Adipocyte (in vitro differentiated cells): ENCODE measurements around the gene GALNT9.

Experiments used
- DNase-seq: peaks from one replicate; pipeline ENCODE4 v3.0.0-alpha.2; 2015; ENCODE audit warnings: low read depth
- H3K27me3 ChIP-seq: replicated peaks from 2 replicates; pipeline ENCODE4 v1.7.0; 2013; ENCODE audit warnings: mild to moderate bottlenecking, low read length, moderate library complexity; ENCODE audit not compliant: control insufficient read depth, insufficient read depth
- H3K36me3 ChIP-seq: 2 replicates; pipeline ENCODE4 v1.7.0; 2013; ENCODE audit warnings: low read length, mild to moderate bottlenecking, moderate library complexity; ENCODE audit not compliant: control insufficient read depth, insufficient read depth, severe bottlenecking
- H3K4me1 ChIP-seq: 2 replicates; pipeline ENCODE4 v1.7.0; 2013; ENCODE audit warnings: mild to moderate bottlenecking, low read length, moderate library complexity; ENCODE audit not compliant: control insufficient read depth, insufficient read depth
- H3K4me3 ChIP-seq: 2 replicates; pipeline ENCODE4 v1.7.0; 2013; ENCODE audit warnings: mild to moderate bottlenecking, low read length, moderate library complexity
- H3K9ac ChIP-seq: 2 replicates; pipeline ENCODE4 v1.7.0; 2013; ENCODE audit warnings: mild to moderate bottlenecking, low read length, moderate library complexity
- H3K9me3 ChIP-seq: 2 replicates; pipeline ENCODE4 v1.7.0; 2013; ENCODE audit warnings: mild to moderate bottlenecking, low read length, moderate library complexity; ENCODE audit not compliant: control insufficient read depth

GALNT9 gene

GRCh38 chr12:132156573-132157325 is 172.6 kb downstream of the GALNT9 start:
- no peak for DNase-seq
- H3K4me1 ChIP-seq = peaks cover 4% of the 10 kb centered on the region
- H3K9ac ChIP-seq = no peak overlapping the region
- H3K36me3 ChIP-seq = peaks cover 18% of the 10 kb centered on the region
- H3K27me3 ChIP-seq = peaks cover 10% of the 10 kb centered on the region
- no peak overlapping the region for H3K4me3 ChIP-seq
- H3K9me3 ChIP-seq = no peaks in the 10 kb centered on the region

DNA sequence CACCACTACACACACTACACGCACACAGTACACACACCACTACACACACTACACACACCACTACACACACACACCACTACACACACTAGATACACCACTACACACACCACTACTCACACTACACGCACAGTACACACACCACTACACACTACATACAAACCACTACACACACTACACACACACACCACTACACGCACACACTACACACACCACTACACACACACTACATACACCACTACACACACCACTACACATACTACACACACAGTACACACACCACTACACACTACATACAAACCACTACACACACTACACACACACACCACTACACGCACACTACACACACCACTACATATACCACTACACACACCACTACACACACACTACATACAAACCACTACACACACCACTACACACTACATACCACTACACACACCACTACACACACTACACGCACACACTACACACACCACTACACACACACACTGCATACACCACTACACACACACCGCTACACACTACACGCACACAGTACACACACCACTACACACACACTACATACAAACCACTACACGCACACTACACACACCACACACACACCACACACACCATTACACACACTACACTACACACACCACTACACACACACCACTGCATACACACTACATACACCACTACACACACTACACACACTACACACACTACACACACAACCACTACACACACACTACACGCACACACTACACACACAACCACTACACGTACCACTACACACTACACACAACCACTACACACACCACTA is 173.4 kb downstream of the GALNT9 start:
- no peak overlapping the region for H3K4me3 ChIP-seq
- peaks cover 4% of the 10 kb centered on the region for H3K4me1 ChIP-seq
- no peak for DNase-seq
- peaks cover 8% of the 10 kb centered on the region for H3K27me3 ChIP-seq
- no peak overlapping the region for H3K9ac ChIP-seq
- peaks cover 20% of the 10 kb centered on the region for H3K36me3 ChIP-seq
- H3K9me3 ChIP-seq = no peaks in the 10 kb centered on the region

DNA sequence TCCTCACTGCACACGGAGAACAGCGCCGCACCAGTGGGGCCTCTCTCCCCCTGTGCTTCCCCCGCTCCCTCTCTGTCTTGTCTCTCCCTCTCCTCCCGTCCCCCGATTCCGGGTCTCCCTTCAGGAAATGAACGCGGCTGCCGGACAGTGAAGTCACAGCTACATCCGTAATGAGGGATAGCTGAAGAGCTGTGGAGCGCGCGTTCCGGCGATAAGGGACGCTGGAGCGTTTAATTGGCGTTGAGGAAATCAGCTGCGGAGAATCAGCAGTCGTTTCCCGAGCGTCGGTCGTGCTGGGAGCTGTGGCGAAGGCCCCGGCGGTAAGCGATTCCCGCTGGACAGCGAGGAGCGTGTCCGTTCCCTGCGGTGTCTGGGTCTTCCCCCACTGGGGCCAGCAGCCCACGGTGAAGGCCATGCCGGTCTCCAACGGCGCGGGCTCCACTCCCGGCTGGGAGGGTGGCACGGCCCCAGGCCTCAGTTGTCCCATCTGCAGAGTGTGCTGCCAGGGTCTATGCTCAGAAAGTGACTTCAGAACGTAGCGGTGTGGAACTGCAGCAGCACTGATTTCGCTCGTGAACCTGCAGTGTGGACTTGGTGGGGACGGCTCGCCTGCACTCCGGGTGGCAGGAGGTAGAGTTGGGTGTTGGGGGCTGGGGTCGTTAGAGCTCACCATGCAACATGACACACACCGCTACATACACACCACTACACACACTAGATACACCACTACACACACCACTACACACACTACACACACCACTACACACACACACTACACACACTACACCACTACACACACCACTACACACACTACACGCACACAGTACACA is 174.2 kb downstream of the GALNT9 start:
- no peaks in the 10 kb centered on the region for H3K9me3 ChIP-seq

GRCh38 chr12:132154341-132154761 is 175.0 kb downstream of the GALNT9 start:
- no peaks in the 10 kb centered on the region for H3K27me3 ChIP-seq
- H3K36me3 ChIP-seq = peaks cover 23% of the 10 kb centered on the region
- H3K4me1 ChIP-seq = peaks cover 4% of the 10 kb centered on the region
- peak overlapping the region; percentile 59 for H3K9ac ChIP-seq
- H3K9me3 ChIP-seq = no peaks in the 10 kb centered on the region
- peak overlapping the region; percentile 52 for H3K4me3 ChIP-seq
- DNase-seq = no peak

More for the DNA sequence above, 174.2 kb downstream of the GALNT9 start:
- H3K9ac ChIP-seq = no peak overlapping the region
- peaks cover 4% of the 10 kb centered on the region for H3K4me1 ChIP-seq
- no peak for DNase-seq
- H3K36me3 ChIP-seq = peaks cover 20% of the 10 kb centered on the region
- H3K27me3 ChIP-seq = peaks cover 5% of the 10 kb centered on the region
- H3K4me3 ChIP-seq = no peak overlapping the region

GRCh38 chr12:132153501-132154340 is 175.7 kb downstream of the GALNT9 start:
- peaks cover 4% of the 10 kb centered on the region for H3K4me1 ChIP-seq
- DNase-seq = peak; percentile 72
- peaks cover 23% of the 10 kb centered on the region for H3K36me3 ChIP-seq
- no peaks in the 10 kb centered on the region for H3K27me3 ChIP-seq
- peak overlapping the region; percentile 52 for H3K4me3 ChIP-seq
- peak overlapping the region; percentile 59 for H3K9ac ChIP-seq
- H3K9me3 ChIP-seq = no peaks in the 10 kb centered on the region

- H3K4me3 ChIP-seq = no peak overlapping the region
These were observed 176.4 kb downstream of the GALNT9 start for GRCh38 chr12:132152953-132153352.

DNA sequence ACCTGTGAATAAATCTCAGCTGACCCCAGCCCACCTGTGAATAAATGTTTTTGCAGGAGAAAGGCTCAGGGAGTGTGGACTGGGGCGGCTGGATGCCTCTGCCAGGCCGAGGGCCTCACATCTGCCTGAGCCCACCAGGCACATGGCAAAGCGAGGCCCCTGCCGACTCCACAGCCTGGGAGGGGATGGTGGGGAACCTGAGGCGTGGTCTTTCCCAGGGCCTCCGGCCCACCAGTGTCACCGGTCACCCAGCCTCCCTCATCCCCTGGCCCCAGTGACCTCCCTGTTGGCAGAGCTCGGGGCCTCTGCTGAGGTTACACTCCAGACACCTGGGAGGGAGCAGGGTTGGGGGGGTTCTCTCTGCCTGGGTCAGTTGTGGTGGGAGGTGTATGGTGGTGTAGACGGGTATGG is 177.0 kb downstream of the GALNT9 start:
- Histone ChIP-seq H3K4me3 (no peak overlapping the region), H3K36me3 (peaks cover 18% of the 10 kb centered on the region), H3K27me3 (no peaks in the 10 kb centered on the region), H3K9me3 (no peaks in the 10 kb centered on the region), H3K4me1 (peaks cover 4% of the 10 kb centered on the region), H3K9ac (no peak overlapping the region)
- no peak for DNase-seq

More at GRCh38 chr12:132152953-132153352, 176.4 kb downstream of the GALNT9 start:
- H3K27me3 ChIP-seq = no peaks in the 10 kb centered on the region
- H3K9ac ChIP-seq = no peak overlapping the region
- H3K4me1 ChIP-seq = peaks cover 4% of the 10 kb centered on the region
- H3K36me3 ChIP-seq = peaks cover 23% of the 10 kb centered on the region
- no peaks in the 10 kb centered on the region for H3K9me3 ChIP-seq
- DNase-seq = no peak

DNA sequence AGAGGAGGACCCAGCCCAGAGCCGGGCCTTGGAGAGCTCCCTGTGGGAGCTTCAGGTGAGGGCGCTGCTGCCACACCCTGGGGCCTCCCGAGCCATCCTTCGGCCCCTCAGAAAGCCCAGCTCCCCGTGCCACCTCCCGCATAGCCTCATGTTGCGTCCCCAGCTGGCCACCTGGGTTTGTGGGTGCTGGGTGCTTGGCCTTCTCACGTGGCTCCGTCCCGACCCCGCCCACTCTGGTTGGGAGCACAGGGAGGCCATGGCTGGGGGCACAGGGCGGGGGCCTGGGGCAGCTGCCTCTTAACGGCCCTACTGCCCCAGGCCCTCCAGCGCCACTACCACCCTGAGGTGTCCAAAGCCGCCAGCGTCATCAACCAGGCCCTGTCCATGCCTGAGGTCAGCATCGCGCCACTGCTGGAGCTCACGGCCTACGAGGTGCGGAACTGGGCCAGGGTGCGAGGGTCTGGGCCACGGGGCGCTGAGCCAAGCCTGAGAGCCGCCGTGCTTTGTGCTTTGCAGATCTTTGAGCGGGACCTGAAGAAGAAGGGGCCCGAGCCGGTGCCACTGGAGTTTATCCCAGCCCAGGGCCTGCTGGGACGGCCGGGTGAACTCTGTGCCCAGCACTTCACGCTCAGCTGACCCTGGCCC is 177.5 kb downstream of the GALNT9 start:
- H3K9ac ChIP-seq = no peak overlapping the region
- DNase-seq = no peak

DNA sequence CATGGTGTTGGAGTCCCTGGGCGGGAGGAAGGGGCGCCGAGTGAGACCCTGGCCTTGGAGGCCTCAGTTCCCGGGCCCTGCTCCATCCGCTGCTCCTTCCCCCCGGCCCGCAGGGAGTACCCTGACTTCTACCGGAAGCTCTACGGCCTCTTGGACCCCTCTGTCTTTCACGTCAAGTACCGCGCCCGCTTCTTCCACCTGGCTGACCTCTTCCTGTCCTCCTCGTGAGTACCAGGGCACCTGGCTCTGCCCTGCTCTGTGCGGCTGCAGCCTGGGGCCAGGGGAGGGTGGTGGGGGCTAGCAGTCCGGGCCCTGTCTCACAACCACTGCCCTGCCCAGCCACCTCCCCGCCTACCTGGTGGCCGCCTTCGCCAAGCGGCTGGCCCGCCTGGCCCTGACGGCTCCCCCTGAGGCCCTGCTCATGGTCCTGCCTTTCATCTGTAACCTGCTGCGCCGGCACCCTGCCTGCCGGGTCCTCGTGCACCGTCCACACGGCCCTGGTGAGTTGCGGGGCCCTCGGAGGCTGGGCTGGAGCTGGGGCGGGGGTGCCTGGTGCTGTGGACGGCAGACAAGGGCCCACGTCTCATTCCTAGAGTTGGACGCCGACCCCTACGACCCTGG is 178.1 kb downstream of the GALNT9 start:
- DNase-seq = no peak
- Histone ChIP-seq H3K27me3 (no peaks in the 10 kb centered on the region), H3K9ac (no peak overlapping the region), H3K9me3 (no peaks in the 10 kb centered on the region), H3K4me1 (peaks cover 4% of the 10 kb centered on the region), H3K4me3 (no peak overlapping the region), H3K36me3 (peaks cover 8% of the 10 kb centered on the region)

More for the DNA sequence above, 177.5 kb downstream of the GALNT9 start:
- Histone ChIP-seq H3K4me3 (no peak overlapping the region), H3K4me1 (peaks cover 4% of the 10 kb centered on the region), H3K9me3 (no peaks in the 10 kb centered on the region), H3K27me3 (no peaks in the 10 kb centered on the region), H3K36me3 (peaks cover 14% of the 10 kb centered on the region)

DNA sequence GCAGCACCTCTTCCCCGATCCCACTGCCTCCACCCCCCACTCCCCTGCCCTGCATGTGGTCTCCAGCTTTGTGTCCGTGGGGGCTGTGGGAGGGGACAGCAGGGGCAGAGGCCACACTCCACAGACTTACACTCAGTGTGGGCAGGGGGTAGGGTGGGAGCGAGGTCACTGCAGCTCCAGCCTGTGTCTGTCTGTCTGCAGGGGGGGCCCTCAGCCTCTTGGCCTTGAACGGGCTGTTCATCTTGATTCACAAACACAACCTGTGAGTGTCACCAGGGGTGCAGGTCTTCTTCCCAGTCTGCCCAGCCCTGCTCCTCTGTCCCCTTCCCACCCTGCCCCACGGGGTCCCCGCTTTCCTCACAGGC is 178.6 kb downstream of the GALNT9 start:
- no peak overlapping the region for H3K9ac ChIP-seq
- H3K4me3 ChIP-seq = no peak overlapping the region
- peaks cover 4% of the 10 kb centered on the region for H3K4me1 ChIP-seq
- no peaks in the 10 kb centered on the region for H3K9me3 ChIP-seq
- no peaks in the 10 kb centered on the region for H3K27me3 ChIP-seq
- DNase-seq = no peak
- peaks cover 8% of the 10 kb centered on the region for H3K36me3 ChIP-seq
